Thoracic aorta (tissue), 2 donors: ENCODE data around the gene TSPAN10. TPM values are rescaled to one million over a fixed set of nuclear protein-coding genes. Genes with fewer than 3 reads are reported as not detected.

Source experiments
- ATAC-seq: fragments of 150-250 bp; one replicate; pipeline ENCODE4 v1.8.0; 2017; ENCODE audit warnings: low read depth; ENCODE audit not compliant: insufficient number of reproducible peaks, low FRiP score
- DNase-seq: peaks from one replicate; pipeline ENCODE4 v3.0.0-alpha.2; 2020; ENCODE audit warnings: low spot score
- H3K27ac ChIP-seq, 2 donors: fragments of 200-600 bp; sonication (generic); 1 replicate in 1 of 2; 2 replicates in 1 of 2; pipeline ENCODE4 v1.5.1; 2016; ENCODE audit warnings: mild to moderate bottlenecking in 2 of 2, moderate library complexity in 2 of 2
- H3K27me3 ChIP-seq: fragments of 200-600 bp; sonication (generic); replicated peaks from 2 replicates; pipeline ENCODE4 v1.6.0; 2016; ENCODE audit warnings: mild to moderate bottlenecking; ENCODE audit not compliant: insufficient read depth
- H3K36me3 ChIP-seq: fragments of 200-600 bp; sonication (generic); one replicate; pipeline ENCODE4 v1.5.1; 2016
- H3K4me1 ChIP-seq, 2 donors: fragments of 200-600 bp; sonication (generic); 1 replicate in 1 of 2; 2 replicates in 1 of 2; pipeline versions ENCODE4 v1.5.1 to v1.6.0; 2016; ENCODE audit warnings: low read depth in 2 of 2, mild to moderate bottlenecking in 1 of 2; ENCODE audit not compliant: control insufficient read depth in 1 of 2
- H3K4me3 ChIP-seq: fragments of 200-600 bp; sonication (generic); 2 replicates; pipeline ENCODE4 v1.5.1; 2016; ENCODE audit warnings: mild to moderate bottlenecking
- H3K9me3 ChIP-seq: fragments of 200-600 bp; sonication (generic); 2 replicates; pipeline ENCODE4 v1.5.1; 2016
- CTCF ChIP-seq: fragments of 200-600 bp; sonication (generic); IDR thresholded peaks from one replicate; pipeline ENCODE4 v1.5.1; 2019; ENCODE audit warnings: antibody characterized with exemption
- total RNA-seq, 2 donors: library from RNA; depleted of rRNA; stranded (reverse); fragments of >200 nt; gene quantifications; one replicate each; pipeline versions ENCODE4 v1.1.0 to v1.2.3, GENCODE V29; 2016

TSPAN10 gene
- total RNA-seq, 2 donors from 2014 or later = 0.27 TPM; not detected in 1

GRCh38 chr17:81659038-81659437 is 22.0 kb downstream of the TSPAN10 start:
- H3K4me1 ChIP-seq = no peaks in the 10 kb centered on the region
- no peak overlapping the region for H3K4me3 ChIP-seq
- no peaks in the 10 kb centered on the region for H3K9me3 ChIP-seq
- no peak for DNase-seq
- no peak for ATAC-seq
- H3K36me3 ChIP-seq = no peaks in the 10 kb centered on the region
- no peaks in the 10 kb centered on the region for H3K27me3 ChIP-seq
- H3K27ac ChIP-seq = no peak overlapping the region
- no peak for TF ChIP-seq CTCF

- TF ChIP-seq CTCF = no peak
- Histone ChIP-seq H3K27me3 (no peaks in the 10 kb centered on the region), H3K4me1 (peaks cover 1 to 9% of the 10 kb centered on the region in 2 donors), H3K27ac (no peak overlapping the region), H3K36me3 (no peaks in the 10 kb centered on the region), H3K4me3 (no peak overlapping the region), H3K9me3 (no peaks in the 10 kb centered on the region)
- ATAC-seq (no peak), DNase-seq (no peak)
Measured at GRCh38 chr17:81660441-81660840, 23.4 kb downstream of the TSPAN10 start.

GRCh38 chr17:81662002-81662401 is 25.0 kb downstream of the TSPAN10 start:
- H3K4me3 ChIP-seq = no peak overlapping the region
- no peaks in the 10 kb centered on the region for H3K27me3 ChIP-seq
- peaks cover 4 to 16% of the 10 kb centered on the region in 2 donors for H3K4me1 ChIP-seq
- H3K36me3 ChIP-seq = no peaks in the 10 kb centered on the region
- TF ChIP-seq CTCF = no peak
- DNase-seq (no peak), ATAC-seq (no peak)
- H3K27ac ChIP-seq = no peak overlapping the region
- H3K9me3 ChIP-seq = no peaks in the 10 kb centered on the region

GRCh38 chr17:81664051-81664470 is 27.1 kb downstream of the TSPAN10 start:
- ATAC-seq = no peak
- Histone ChIP-seq H3K36me3 (no peaks in the 10 kb centered on the region), H3K27ac (no peak overlapping the region), H3K9me3 (no peaks in the 10 kb centered on the region), H3K4me3 (no peak overlapping the region), H3K27me3 (no peaks in the 10 kb centered on the region), H3K4me1 (peaks cover 9 to 25% of the 10 kb centered on the region in 2 donors)
- no peak for TF ChIP-seq CTCF
- DNase-seq = no peak

- Histone ChIP-seq H3K27ac (peak overlapping the region; percentile 77 to 89), H3K4me1 (peaks cover 9 to 25% of the 10 kb centered on the region in 2 donors), H3K27me3 (no peaks in the 10 kb centered on the region), H3K9me3 (no peaks in the 10 kb centered on the region), H3K4me3 (peak overlapping the region; percentile 100), H3K36me3 (peaks cover 9% of the 10 kb centered on the region)
- peak; percentile 10 for ATAC-seq
- TF ChIP-seq CTCF = no peak
- DNase-seq = no peak
Measured at GRCh38 chr17:81665205-81666091, 28.5 kb downstream of the TSPAN10 start.
